HepG2 (cell line): Measurements from ENCODE around the gene PMS1. TPM values are rescaled to one million over a fixed set of nuclear protein-coding genes. Genes with fewer than 3 reads are reported as not detected.

Source experiments
- CBFB ChIP-seq: sonication (generic); formaldehyde crosslinking; IDR thresholded peaks from 2 replicates; pipeline ENCODE4 v1.4.0; 2020; ENCODE audit warnings: missing genetic modification reagents
- CENPX ChIP-seq: sonication (generic); formaldehyde crosslinking; IDR thresholded peaks from 2 replicates; pipeline ENCODE4 v1.9.0; 2021; ENCODE audit warnings: mild to moderate bottlenecking, missing genetic modification reagents, moderate library complexity
- GTF3A ChIP-seq: sonication (generic); formaldehyde crosslinking; conservative IDR thresholded peaks from 2 replicates; pipeline ENCODE4 v1.4.0; 2020; ENCODE audit warnings: mild to moderate bottlenecking, missing genetic modification reagents
- MEF2D ChIP-seq: sonication (generic); formaldehyde crosslinking; IDR thresholded peaks from 2 replicates; pipeline ENCODE4 v1.5.1; 2020; ENCODE audit warnings: mild to moderate bottlenecking, missing genetic modification reagents
- MIER2 ChIP-seq: IDR thresholded peaks from 2 replicates; pipeline ENCODE4 v1.6.1; 2016; ENCODE audit warnings: missing biosample characterization, missing genetic modification reagents
- MXI1 ChIP-seq: IDR thresholded peaks from 3 replicates; pipeline ENCODE4 v1.6.1; 2012; ENCODE audit warnings: low read depth, low read length, inconsistent platforms, borderline replicate concordance
- NFIC ChIP-seq: IDR thresholded peaks from 2 replicates; pipeline ENCODE4 v1.6.1; 2012; ENCODE audit warnings: mild to moderate bottlenecking, low read length, inconsistent platforms
- PAX8 ChIP-seq: sonication (generic); formaldehyde crosslinking; IDR thresholded peaks from 2 replicates; pipeline ENCODE4 v1.8.0; 2022; ENCODE audit warnings: mild to moderate bottlenecking, missing genetic modification reagents, borderline replicate concordance
- RARA ChIP-seq: IDR thresholded peaks from 2 replicates; pipeline ENCODE4 v1.6.1; 2016; ENCODE audit warnings: missing genetic modification reagents, missing compliant biosample characterization
- ZBTB42 ChIP-seq: sonication (generic); formaldehyde crosslinking; IDR thresholded peaks from 2 replicates; pipeline ENCODE4 v1.5.0; 2020; ENCODE audit warnings: mild to moderate bottlenecking, missing genetic modification reagents
- ZNF230 ChIP-seq: sonication (generic); formaldehyde crosslinking; IDR thresholded peaks from 2 replicates; pipeline ENCODE4 v1.4.0; 2020; ENCODE audit warnings: mild to moderate bottlenecking, missing genetic modification reagents
- ZNF343 ChIP-seq: sonication (generic); formaldehyde crosslinking; IDR thresholded peaks from 2 replicates; pipeline ENCODE4 v1.4.0; 2020; ENCODE audit warnings: mild to moderate bottlenecking, missing genetic modification reagents
- ZNF589 ChIP-seq: sonication (generic); formaldehyde crosslinking; conservative IDR thresholded peaks from 2 replicates; pipeline ENCODE4 v1.8.0; 2022; ENCODE audit warnings: mild to moderate bottlenecking, moderate library complexity, missing genetic modification reagents
- ZNF850 ChIP-seq: sonication (generic); formaldehyde crosslinking; conservative IDR thresholded peaks from 2 replicates; pipeline ENCODE4 v1.9.0; 2021; ENCODE audit warnings: mild to moderate bottlenecking, missing genetic modification reagents
- ZSCAN25 ChIP-seq: sonication (generic); formaldehyde crosslinking; IDR thresholded peaks from 2 replicates; pipeline ENCODE4 v1.8.0; 2022; ENCODE audit warnings: mild to moderate bottlenecking, missing genetic modification reagents
- polyA plus RNA-seq, 8 experiments: library from polyadenylated mRNA; depleted of rRNA in 3 of 8; stranded (reverse) in 7 of 8; unstranded in 1 of 8; fragments of >200 nt; fragmentation: Illumina TruSeq in 4 of 8; extraction: Trizol in 4 of 8; gene quantifications; 2 replicates each; pipeline versions ENCODE4 v1.2.1 to v1.2.3, GENCODE V29; 2011 to 2016; ENCODE audit warnings: low read depth in 4 of 8, missing spikeins in 1 of 8, mixed read lengths in 1 of 8; ENCODE audit not compliant: insufficient read depth in 1 of 8
- total RNA-seq, 5 experiments: library from RNA; depleted of rRNA; stranded (reverse); fragments of >200 nt; fragmentation: Illumina TruSeq; extraction: Trizol; gene quantifications; 2 replicates each; pipeline ENCODE4 v1.2.3, GENCODE V29; 2016; ENCODE audit warnings: low read depth in 1 of 5
- TF ChIP-seq, protein P1 (sequence below): sonication (generic); formaldehyde crosslinking; IDR thresholded peaks from 2 replicates; pipeline ENCODE4 v1.8.0; 2023; ENCODE audit warnings: mild to moderate bottlenecking, missing genetic modification reagents
- TF ChIP-seq, protein P2 (sequence below): sonication (generic); formaldehyde crosslinking; IDR thresholded peaks from 2 replicates; pipeline ENCODE4 v1.8.0; 2022; ENCODE audit warnings: mild to moderate bottlenecking, missing genetic modification reagents, borderline replicate concordance
- TF ChIP-seq, protein P3 (sequence below): sonication (generic); formaldehyde crosslinking; IDR thresholded peaks from 2 replicates; pipeline ENCODE4 v1.4.0; 2020; ENCODE audit warnings: mild to moderate bottlenecking, missing genetic modification reagents
- TF ChIP-seq, protein P4 (sequence below): sonication (generic); formaldehyde crosslinking; IDR thresholded peaks from 2 replicates; pipeline ENCODE4 v1.5.0; 2020; ENCODE audit warnings: mild to moderate bottlenecking, low read depth, missing genetic modification reagents, borderline replicate concordance
- TF ChIP-seq, protein P5 (sequence below): sonication (generic); formaldehyde crosslinking; IDR thresholded peaks from 2 replicates; pipeline ENCODE4 v1.5.1; 2020; ENCODE audit warnings: mild to moderate bottlenecking, moderate library complexity, missing genetic modification reagents
- TF ChIP-seq, protein P6 (sequence below): sonication (generic); formaldehyde crosslinking; IDR thresholded peaks from 2 replicates; pipeline ENCODE4 v1.5.0; 2020; ENCODE audit warnings: missing genetic modification reagents, mild to moderate bottlenecking, borderline replicate concordance
- TF ChIP-seq, protein P7 (sequence below): sonication (generic); IDR thresholded peaks from 2 replicates; pipeline ENCODE4 v1.6.1; 2016; ENCODE audit warnings: low read depth, borderline replicate concordance

PMS1 gene
- total and polyA plus RNA-seq, 2 of the 13 experiments (the other 11 are each of a cell fraction or from before 2014, with no cell fraction given) = 14.6 to 39.9 TPM

DNA sequence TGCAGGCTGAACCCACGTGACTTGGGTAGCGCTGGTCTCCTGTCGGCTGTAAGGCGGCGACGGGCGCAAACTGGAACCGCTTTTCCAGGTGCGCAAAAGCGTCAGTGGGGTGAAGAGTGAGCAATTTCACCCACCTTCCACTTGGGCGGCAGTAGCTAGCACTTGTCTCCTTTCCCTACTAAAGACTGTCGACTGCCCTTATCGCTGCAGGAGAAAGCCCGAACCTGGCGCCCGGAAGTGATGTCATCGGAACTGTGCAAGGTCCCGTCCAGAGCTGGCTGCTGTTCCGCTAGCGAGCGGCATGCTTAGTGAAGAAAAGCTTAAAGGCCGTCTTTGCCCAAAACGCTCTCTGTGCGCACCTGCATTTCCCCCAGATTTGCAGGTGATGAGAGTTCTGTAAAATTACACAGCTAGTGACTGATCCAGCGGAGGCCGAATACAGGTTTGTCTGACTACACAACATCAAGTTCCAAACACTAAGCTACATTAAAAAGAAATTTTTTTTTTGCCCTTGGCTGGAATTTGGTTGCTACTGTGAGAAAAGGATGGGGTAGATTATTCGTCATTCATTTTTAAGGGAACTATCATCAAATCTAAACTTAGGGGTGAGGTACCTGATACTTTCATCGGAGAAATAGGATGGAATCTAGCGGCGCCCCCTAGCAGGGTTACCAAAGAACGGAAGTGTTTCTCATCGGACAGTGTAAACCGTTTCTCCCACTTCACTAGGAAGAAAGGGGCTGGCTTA, 21.5 kb upstream of the PMS1 start, which contains the start of gene OSGEPL1 (continued):
- TF ChIP-seq ZSCAN25 (peak; percentile 94), NFIC (0 out of 2 replicates have a peak, but pooled peaks have one; percentile 38), ZBTB42 (CRISPR knock-in tag) (peak; percentile 95), ZNF589 (CRISPR knock-in tag) (peak; percentile 85; the same call in 1 of the 2 replicates), ZNF230 (CRISPR knock-in tag) (peak; percentile 66), CBFB (CRISPR knock-in tag) (peak; percentile 63), PAX8 (no peak), MEF2D (CRISPR knock-in tag) (peak; percentile 92), RARA (CRISPR knock-in tag) (peak; percentile 14; the same call in 1 of the 2 replicates), GTF3A (no peak; the same call in 1 of the 2 replicates), MXI1 (peak; percentile 83; the same call in 2 of the 3 replicates), ZNF850 (CRISPR knock-in tag) (no peak), CENPX (no peak), MIER2 (no peak), ZNF343 (CRISPR knock-in tag) (no peak)
- TF ChIP-seq, protein P1, sequence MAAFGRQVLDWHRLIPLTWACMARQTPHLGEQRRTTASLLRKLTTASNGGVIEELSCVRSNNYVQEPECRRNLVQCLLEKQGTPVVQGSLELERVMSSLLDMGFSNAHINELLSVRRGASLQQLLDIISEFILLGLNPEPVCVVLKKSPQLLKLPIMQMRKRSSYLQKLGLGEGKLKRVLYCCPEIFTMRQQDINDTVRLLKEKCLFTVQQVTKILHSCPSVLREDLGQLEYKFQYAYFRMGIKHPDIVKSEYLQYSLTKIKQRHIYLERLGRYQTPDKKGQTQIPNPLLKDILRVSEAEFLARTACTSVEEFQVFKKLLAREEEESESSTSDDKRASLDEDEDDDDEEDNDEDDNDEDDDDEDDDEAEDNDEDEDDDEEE (CRISPR knock-in tag) = no peak
- TF ChIP-seq, protein P2, sequence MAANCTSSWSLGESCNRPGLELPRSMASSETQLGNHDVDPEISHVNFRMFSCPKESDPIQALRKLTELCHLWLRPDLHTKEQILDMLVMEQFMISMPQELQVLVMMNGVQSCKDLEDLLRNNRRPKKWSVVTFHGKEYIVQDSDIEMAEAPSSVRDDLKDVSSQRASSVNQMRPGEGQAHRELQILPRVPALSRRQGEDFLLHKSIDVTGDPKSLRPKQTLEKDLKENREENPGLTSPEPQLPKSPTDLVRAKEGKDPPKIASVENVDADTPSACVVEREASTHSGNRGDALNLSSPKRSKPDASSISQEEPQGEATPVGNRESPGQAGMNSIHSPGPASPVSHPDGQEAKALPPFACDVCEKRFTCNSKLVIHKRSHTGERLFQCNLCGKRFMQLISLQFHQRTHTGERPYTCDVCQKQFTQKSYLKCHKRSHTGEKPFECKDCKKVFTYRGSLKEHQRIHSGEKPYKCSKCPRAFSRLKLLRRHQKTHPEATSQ (CRISPR knock-in tag) = no peak; the same call in 1 of the 2 replicates
- TF ChIP-seq, protein P3, sequence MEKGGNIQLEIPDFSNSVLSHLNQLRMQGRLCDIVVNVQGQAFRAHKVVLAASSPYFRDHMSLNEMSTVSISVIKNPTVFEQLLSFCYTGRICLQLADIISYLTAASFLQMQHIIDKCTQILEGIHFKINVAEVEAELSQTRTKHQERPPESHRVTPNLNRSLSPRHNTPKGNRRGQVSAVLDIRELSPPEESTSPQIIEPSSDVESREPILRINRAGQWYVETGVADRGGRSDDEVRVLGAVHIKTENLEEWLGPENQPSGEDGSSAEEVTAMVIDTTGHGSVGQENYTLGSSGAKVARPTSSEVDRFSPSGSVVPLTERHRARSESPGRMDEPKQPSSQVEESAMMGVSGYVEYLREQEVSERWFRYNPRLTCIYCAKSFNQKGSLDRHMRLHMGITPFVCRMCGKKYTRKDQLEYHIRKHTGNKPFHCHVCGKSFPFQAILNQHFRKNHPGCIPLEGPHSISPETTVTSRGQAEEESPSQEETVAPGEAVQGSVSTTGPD = no peak
- TF ChIP-seq, protein P4, sequence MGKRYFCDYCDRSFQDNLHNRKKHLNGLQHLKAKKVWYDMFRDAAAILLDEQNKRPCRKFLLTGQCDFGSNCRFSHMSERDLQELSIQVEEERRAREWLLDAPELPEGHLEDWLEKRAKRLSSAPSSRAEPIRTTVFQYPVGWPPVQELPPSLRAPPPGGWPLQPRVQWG = no peak
- TF ChIP-seq, protein P5, sequence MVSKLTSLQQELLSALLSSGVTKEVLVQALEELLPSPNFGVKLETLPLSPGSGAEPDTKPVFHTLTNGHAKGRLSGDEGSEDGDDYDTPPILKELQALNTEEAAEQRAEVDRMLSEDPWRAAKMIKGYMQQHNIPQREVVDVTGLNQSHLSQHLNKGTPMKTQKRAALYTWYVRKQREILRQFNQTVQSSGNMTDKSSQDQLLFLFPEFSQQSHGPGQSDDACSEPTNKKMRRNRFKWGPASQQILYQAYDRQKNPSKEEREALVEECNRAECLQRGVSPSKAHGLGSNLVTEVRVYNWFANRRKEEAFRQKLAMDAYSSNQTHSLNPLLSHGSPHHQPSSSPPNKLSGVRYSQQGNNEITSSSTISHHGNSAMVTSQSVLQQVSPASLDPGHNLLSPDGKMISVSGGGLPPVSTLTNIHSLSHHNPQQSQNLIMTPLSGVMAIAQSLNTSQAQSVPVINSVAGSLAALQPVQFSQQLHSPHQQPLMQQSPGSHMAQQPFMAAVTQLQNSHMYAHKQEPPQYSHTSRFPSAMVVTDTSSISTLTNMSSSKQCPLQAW (CRISPR knock-in tag) = peak; percentile 70; the same call in 1 of the 2 replicates
- TF ChIP-seq, protein P6, sequence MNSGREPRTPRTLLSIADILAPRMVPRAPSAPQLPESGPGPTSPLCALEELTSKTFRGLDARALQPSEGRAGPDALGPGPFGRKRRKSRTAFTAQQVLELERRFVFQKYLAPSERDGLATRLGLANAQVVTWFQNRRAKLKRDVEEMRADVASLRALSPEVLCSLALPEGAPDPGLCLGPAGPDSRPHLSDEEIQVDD (CRISPR knock-in tag) = peak; percentile 72; the same call in 1 of the 2 replicates
- TF ChIP-seq, protein P7, sequence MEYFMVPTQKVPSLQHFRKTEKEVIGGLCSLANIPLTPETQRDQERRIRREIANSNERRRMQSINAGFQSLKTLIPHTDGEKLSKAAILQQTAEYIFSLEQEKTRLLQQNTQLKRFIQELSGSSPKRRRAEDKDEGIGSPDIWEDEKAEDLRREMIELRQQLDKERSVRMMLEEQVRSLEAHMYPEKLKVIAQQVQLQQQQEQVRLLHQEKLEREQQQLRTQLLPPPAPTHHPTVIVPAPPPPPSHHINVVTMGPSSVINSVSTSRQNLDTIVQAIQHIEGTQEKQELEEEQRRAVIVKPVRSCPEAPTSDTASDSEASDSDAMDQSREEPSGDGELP = peak; percentile 18; the same call in 1 of the 2 replicates
